HepG2 (cell line): ENCODE measurements around the gene ANKRD44. TPM values are rescaled to one million over a fixed set of nuclear protein-coding genes. Genes with fewer than 3 reads are reported as not detected.

Experiments
- ARHGAP35 ChIP-seq: sonication (generic); formaldehyde crosslinking; IDR thresholded peaks from 2 replicates; pipeline ENCODE4 v1.9.0; 2022; ENCODE audit warnings: mild to moderate bottlenecking, inconsistent platforms, moderate library complexity, missing genetic modification reagents, borderline replicate concordance
- CCDC6 ChIP-seq: sonication (generic); formaldehyde crosslinking; IDR thresholded peaks from 2 replicates; pipeline ENCODE4 v1.8.1; 2022; ENCODE audit warnings: mild to moderate bottlenecking, missing genetic modification reagents, moderate library complexity
- DNMT1 ChIP-seq: sonication (generic); formaldehyde crosslinking; IDR thresholded peaks from 2 replicates; pipeline ENCODE4 v1.5.1; 2020; ENCODE audit warnings: mild to moderate bottlenecking, missing genetic modification reagents
- FOXM1 ChIP-seq: sonication (generic); formaldehyde crosslinking; IDR thresholded peaks from 2 replicates; pipeline ENCODE4 v1.5.0; 2020; ENCODE audit warnings: missing genetic modification reagents
- HOXD1 ChIP-seq: sonication (generic); formaldehyde crosslinking; IDR thresholded peaks from 2 replicates; pipeline ENCODE4 v1.5.0; 2020; ENCODE audit warnings: missing genetic modification reagents
- KLF6 ChIP-seq: IDR thresholded peaks from 2 replicates; pipeline ENCODE4 v1.8.0; 2016; ENCODE audit warnings: missing biosample characterization, missing genetic modification reagents
- KLF9 ChIP-seq: IDR thresholded peaks from 2 replicates; pipeline ENCODE4 v1.6.1; 2016; ENCODE audit warnings: low read depth
- LBX2 ChIP-seq: sonication (generic); formaldehyde crosslinking; IDR thresholded peaks from 2 replicates; pipeline ENCODE4 v1.5.0; 2020; ENCODE audit warnings: missing genetic modification reagents, mild to moderate bottlenecking, borderline replicate concordance
- MEF2D ChIP-seq: sonication (generic); formaldehyde crosslinking; IDR thresholded peaks from 2 replicates; pipeline ENCODE4 v1.5.1; 2020; ENCODE audit warnings: mild to moderate bottlenecking, missing genetic modification reagents
- MXD4 ChIP-seq: IDR thresholded peaks from 2 replicates; pipeline ENCODE4 v1.6.1; 2016; ENCODE audit warnings: mild to moderate bottlenecking, missing biosample characterization, missing genetic modification reagents
- NR2F6 ChIP-seq, 2 experiments: IDR thresholded peaks; 2 replicates each; pipeline ENCODE4 v1.6.1; 2016; ENCODE audit warnings: antibody characterized with exemption in 1 of 2, mild to moderate bottlenecking in 1 of 2
- RARA ChIP-seq: IDR thresholded peaks from 2 replicates; pipeline ENCODE4 v1.6.1; 2016; ENCODE audit warnings: missing genetic modification reagents, missing compliant biosample characterization
- SAP130 ChIP-seq: IDR thresholded peaks from 2 replicates; pipeline ENCODE4 v1.6.1; 2016; ENCODE audit warnings: low read depth
- STAT5B ChIP-seq: sonication (generic); formaldehyde crosslinking; IDR thresholded peaks from 2 replicates; pipeline ENCODE4 v1.4.0; 2020; ENCODE audit warnings: missing genetic modification reagents
- TCF12 ChIP-seq, 2 experiments: fragments of 450-650 bp in 1 of 2; sonication (generic) in 1 of 2; formaldehyde crosslinking in 1 of 2; IDR thresholded peaks; 2 replicates each; pipeline versions ENCODE4 v1.6.1 to v1.8.0; 2017 to 2022; ENCODE audit warnings: antibody characterized with exemption in 1 of 2, mild to moderate bottlenecking in 1 of 2, missing genetic modification reagents in 1 of 2, moderate library complexity in 1 of 2
- TEF ChIP-seq: sonication (generic); formaldehyde crosslinking; IDR thresholded peaks from 2 replicates; pipeline ENCODE4 v1.5.0; 2020; ENCODE audit warnings: missing genetic modification reagents
- TFE3 ChIP-seq: IDR thresholded peaks from 2 replicates; pipeline ENCODE4 v1.6.1; 2016
- ZNF317 ChIP-seq: sonication (generic); formaldehyde crosslinking; IDR thresholded peaks from 2 replicates; pipeline ENCODE4 v1.5.0; 2020; ENCODE audit warnings: mild to moderate bottlenecking, missing genetic modification reagents
- ZNF549 ChIP-seq: sonication (generic); formaldehyde crosslinking; IDR thresholded peaks from 2 replicates; pipeline ENCODE4 v1.5.0; 2020; ENCODE audit warnings: missing genetic modification reagents
- ZNF629 ChIP-seq: sonication (generic); formaldehyde crosslinking; conservative IDR thresholded peaks from 2 replicates; pipeline ENCODE4 v1.5.0; 2020; ENCODE audit warnings: missing genetic modification reagents
- ZNF766 ChIP-seq: sonication (generic); formaldehyde crosslinking; IDR thresholded peaks from 2 replicates; pipeline ENCODE4 v1.5.0; 2020; ENCODE audit warnings: missing genetic modification reagents, borderline replicate concordance
- ZNF879 ChIP-seq: sonication (generic); formaldehyde crosslinking; IDR thresholded peaks from 2 replicates; pipeline ENCODE4 v1.8.1; 2023; ENCODE audit warnings: missing genetic modification reagents
- ZSCAN9 ChIP-seq: IDR thresholded peaks from 2 replicates; pipeline ENCODE4 v1.6.1; 2016; ENCODE audit warnings: borderline replicate concordance
- ZZZ3 ChIP-seq: sonication (generic); formaldehyde crosslinking; IDR thresholded peaks from 2 replicates; pipeline ENCODE4 v1.4.0; 2020; ENCODE audit warnings: missing genetic modification reagents, mild to moderate bottlenecking, borderline replicate concordance
- polyA plus RNA-seq, 8 experiments: library from polyadenylated mRNA; depleted of rRNA in 3 of 8; stranded (reverse) in 7 of 8; unstranded in 1 of 8; fragments of >200 nt; fragmentation: Illumina TruSeq in 4 of 8; extraction: Trizol in 4 of 8; gene quantifications; 2 replicates each; pipeline versions ENCODE4 v1.2.1 to v1.2.3, GENCODE V29; 2011 to 2016; ENCODE audit warnings: low read depth in 4 of 8, missing spikeins in 1 of 8, mixed read lengths in 1 of 8; ENCODE audit not compliant: insufficient read depth in 1 of 8
- total RNA-seq, 5 experiments: library from RNA; depleted of rRNA; stranded (reverse); fragments of >200 nt; fragmentation: Illumina TruSeq; extraction: Trizol; gene quantifications; 2 replicates each; pipeline ENCODE4 v1.2.3, GENCODE V29; 2016; ENCODE audit warnings: low read depth in 1 of 5
- TF ChIP-seq, protein P1 (sequence below): sonication (generic); formaldehyde crosslinking; IDR thresholded peaks from 2 replicates; pipeline ENCODE4 v1.4.0; 2020; ENCODE audit warnings: missing genetic modification reagents
- TF ChIP-seq, protein P2 (sequence below): sonication (generic); formaldehyde crosslinking; IDR thresholded peaks from 2 replicates; pipeline ENCODE4 v1.4.0; 2020; ENCODE audit warnings: missing genetic modification reagents; ENCODE audit errors: not compliant biosample characterization
- TF ChIP-seq, protein P3 (sequence below): sonication (generic); formaldehyde crosslinking; conservative IDR thresholded peaks from 2 replicates; pipeline ENCODE4 v1.4.0; 2020; ENCODE audit warnings: missing genetic modification reagents

Gene ANKRD44
- total and polyA plus RNA-seq, 2 of the 13 experiments (the other 11 are each of a cell fraction or from before 2014, with no cell fraction given) = 0.04 to 0.11 TPM

GRCh38 chr2:197310271-197310985 is at the start of gene ANKRD44 (continued):
- no peak for TF ChIP-seq TFE3 (CRISPR knock-in tag)
- TF ChIP-seq STAT5B = no peak
- TF ChIP-seq KLF9 = no peak
- no peak for TF ChIP-seq TEF
- TF ChIP-seq, protein P1, sequence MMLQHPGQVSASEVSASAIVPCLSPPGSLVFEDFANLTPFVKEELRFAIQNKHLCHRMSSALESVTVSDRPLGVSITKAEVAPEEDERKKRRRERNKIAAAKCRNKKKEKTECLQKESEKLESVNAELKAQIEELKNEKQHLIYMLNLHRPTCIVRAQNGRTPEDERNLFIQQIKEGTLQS (CRISPR knock-in tag) = no peak
- TF ChIP-seq ZNF629 = no peak
- no peak for TF ChIP-seq ZNF879 (CRISPR knock-in tag)
- TF ChIP-seq, protein P2, sequence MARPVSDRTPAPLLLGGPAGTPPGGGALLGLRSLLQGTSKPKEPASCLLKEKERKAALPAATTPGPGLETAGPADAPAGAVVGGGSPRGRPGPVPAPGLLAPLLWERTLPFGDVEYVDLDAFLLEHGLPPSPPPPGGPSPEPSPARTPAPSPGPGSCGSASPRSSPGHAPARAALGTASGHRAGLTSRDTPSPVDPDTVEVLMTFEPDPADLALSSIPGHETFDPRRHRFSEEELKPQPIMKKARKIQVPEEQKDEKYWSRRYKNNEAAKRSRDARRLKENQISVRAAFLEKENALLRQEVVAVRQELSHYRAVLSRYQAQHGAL (CRISPR knock-in tag) = no peak
- no peak for TF ChIP-seq FOXM1 (CRISPR knock-in tag)
- TF ChIP-seq ZNF317 (CRISPR knock-in tag) = no peak
- TF ChIP-seq CCDC6 (CRISPR knock-in tag) = no peak
- no peak for TF ChIP-seq MEF2D (CRISPR knock-in tag)
- no peak for TF ChIP-seq TCF12 (IDR thresholded peaks at IDR 0.05)
- no peak for TF ChIP-seq TCF12 (CRISPR knock-in tag; IDR thresholded peaks at IDR 0.05)
- TF ChIP-seq KLF6 (CRISPR knock-in tag) = no peak
- TF ChIP-seq RARA (CRISPR knock-in tag) = no peak
- TF ChIP-seq ZSCAN9 (CRISPR knock-in tag) = no peak
- TF ChIP-seq, protein P3, sequence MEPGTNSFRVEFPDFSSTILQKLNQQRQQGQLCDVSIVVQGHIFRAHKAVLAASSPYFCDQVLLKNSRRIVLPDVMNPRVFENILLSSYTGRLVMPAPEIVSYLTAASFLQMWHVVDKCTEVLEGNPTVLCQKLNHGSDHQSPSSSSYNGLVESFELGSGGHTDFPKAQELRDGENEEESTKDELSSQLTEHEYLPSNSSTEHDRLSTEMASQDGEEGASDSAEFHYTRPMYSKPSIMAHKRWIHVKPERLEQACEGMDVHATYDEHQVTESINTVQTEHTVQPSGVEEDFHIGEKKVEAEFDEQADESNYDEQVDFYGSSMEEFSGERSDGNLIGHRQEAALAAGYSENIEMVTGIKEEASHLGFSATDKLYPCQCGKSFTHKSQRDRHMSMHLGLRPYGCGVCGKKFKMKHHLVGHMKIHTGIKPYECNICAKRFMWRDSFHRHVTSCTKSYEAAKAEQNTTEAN (CRISPR knock-in tag) = no peak
- no peak for TF ChIP-seq ZZZ3 (CRISPR knock-in tag)
- TF ChIP-seq DNMT1 = 0 out of 2 replicates have a peak, but pooled peaks have one; percentile 18
- peak; percentile 58; the same call in 1 of the 2 replicates for TF ChIP-seq SAP130 (CRISPR knock-in tag)
- no peak for TF ChIP-seq LBX2 (CRISPR knock-in tag)
- no peak for TF ChIP-seq NR2F6 (IDR thresholded peaks at IDR 0.05)
- TF ChIP-seq NR2F6 (CRISPR knock-in tag; IDR thresholded peaks at IDR 0.05) = no peak
- no peak for TF ChIP-seq ZNF766 (CRISPR knock-in tag)
- no peak for TF ChIP-seq ZNF549 (CRISPR knock-in tag)
- TF ChIP-seq HOXD1 (CRISPR knock-in tag) = no peak
- no peak for TF ChIP-seq MXD4
- TF ChIP-seq ARHGAP35 (CRISPR knock-in tag) = no peak
